ENCODE results near the gene TDRD12.

The TDRD12 gene

GRCh38 chr19:32809254-32809653, 89.7 kb downstream of the TDRD12 start:
- FAIRE-seq (no peak), DNase-seq (ENCODE audit: low spot score) (no peak)

DNA sequence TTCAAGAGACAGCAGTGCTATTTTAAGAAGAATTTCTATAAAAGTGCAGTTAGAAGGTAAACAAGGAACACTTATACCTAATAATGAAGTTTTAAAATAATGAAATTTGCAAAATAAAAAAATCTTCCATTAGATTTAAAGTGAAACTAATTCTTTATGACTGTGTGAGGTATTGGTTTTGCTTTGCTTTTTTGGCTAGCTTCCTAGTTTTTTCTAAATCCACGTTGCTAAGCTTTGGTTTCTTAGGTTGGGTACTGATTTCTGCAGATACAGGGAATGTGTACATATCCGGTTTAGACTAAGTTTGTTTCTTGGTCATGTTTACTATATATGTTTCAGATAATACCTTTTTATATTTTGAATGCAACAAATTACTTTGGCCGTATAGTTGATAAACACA, 90.2 kb downstream of the TDRD12 start:
- FAIRE-seq (no peak), DNase-seq (ENCODE audit: low spot score) (no peak)

GRCh38 chr19:32810452-32810851, 90.9 kb downstream of the TDRD12 start:
- DNase-seq (ENCODE audit: low spot score) (no peak), FAIRE-seq (peak; percentile 56)

DNA sequence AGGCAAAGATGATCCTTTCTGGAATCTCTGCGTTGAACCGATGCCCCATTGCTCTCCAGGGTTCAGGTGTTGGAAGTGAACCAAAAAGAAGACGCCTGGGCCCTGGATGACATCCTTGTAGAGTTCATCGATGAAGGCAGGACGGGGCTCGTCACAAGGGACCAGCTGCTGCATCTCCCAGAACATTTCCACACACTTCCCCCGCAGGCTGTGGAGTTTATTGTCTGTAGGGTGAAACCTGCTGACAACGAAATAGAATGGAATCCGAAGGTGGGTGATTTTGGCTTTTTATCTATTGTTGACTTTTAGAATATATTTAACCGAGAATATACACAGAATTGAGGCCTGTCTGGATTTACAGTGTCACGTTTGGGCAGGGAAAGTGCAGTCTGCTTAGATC, 91.6 kb downstream of the TDRD12 start:
- FAIRE-seq (no peak), DNase-seq (ENCODE audit: low spot score) (no peak)

DNA sequence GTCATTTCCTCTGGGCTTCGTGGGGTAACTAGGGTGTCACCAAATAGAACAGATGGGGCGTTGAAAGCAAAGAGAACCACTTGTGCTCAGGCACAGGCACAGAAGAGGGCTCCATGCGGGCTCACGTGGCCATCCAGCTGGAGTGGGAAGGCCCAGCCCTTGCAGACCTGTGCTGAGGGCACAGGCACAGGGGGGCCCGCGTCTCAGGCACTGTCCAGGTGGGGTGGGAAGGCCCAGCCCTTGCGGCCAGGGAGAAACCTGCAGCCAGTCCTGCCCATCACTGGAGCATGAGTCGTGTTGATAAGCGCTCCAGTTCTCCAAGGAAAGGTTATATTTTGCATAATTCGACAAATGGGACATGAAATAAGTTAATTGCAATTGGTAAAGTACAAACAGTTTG, 92.5 kb downstream of the TDRD12 start:
- no peak for DNase-seq (ENCODE audit: low spot score)
- FAIRE-seq: no peak

GRCh38 chr19:32812571-32812970, 93.0 kb downstream of the TDRD12 start:
- DNase-seq (ENCODE audit: low spot score): no peak
- no peak for FAIRE-seq

DNA sequence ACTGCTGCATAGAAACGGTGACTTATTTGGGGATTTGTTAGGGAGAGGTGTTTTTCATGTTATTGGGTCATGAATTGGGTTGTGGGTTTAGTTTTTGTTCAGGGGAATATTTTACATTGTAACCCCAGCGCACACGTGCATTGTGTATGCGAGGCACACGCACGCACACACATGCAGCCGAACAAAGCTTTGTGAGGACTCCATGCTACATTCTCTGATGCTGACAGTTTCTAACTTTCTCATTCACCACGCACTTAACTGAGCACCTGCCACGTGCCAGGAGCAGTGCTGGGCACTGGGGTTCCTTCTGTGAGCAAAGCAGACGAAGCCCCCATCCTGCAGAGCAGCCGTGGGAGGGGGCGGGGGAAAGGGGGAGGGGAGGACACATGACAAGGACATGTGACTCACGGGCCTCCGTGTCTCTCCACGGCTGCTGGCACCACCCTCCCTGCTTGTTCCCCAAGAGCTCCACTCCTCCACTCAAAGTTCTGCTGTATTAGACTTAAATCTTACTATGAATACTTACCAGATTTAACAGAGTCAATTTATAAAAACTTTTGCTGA, 94.4 kb downstream of the TDRD12 start:
- DNase-seq (ENCODE audit: low spot score): no peak
- FAIRE-seq: no peak

GRCh38 chr19:32814624-32815023, 95.1 kb downstream of the TDRD12 start:
- FAIRE-seq (no peak), DNase-seq (ENCODE audit: low spot score) (no peak)

- DNase-seq (ENCODE audit: low spot score): no peak
- FAIRE-seq: no peak
Measured at GRCh38 chr19:32816555-32817099, 97.1 kb downstream of the TDRD12 start.

- FAIRE-seq (no peak), DNase-seq (ENCODE audit: low spot score) (no peak)
Measured at GRCh38 chr19:32817569-32818476, 98.3 kb downstream of the TDRD12 start.

DNA sequence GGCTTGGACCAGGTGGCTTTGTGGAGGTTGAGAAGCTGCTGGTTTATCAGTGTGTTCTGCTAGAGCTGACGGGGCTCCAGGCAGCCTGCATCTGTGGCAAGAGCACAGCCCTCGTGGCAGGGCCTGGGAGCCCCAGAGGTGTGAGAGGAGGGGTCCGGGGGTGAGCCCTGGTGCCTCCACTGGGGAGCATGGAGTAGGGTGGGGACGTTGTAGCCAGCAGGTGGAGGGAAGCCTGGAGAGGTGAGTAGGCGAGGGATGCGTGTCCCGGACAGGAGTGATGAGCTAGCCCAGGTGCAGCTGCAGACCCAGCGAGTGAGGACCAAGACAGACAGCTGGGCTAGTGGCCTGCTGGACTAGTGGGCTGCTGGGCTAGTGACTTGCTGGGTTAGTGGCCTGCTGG, 99.0 kb downstream of the TDRD12 start:
- FAIRE-seq (no peak), DNase-seq (ENCODE audit: low spot score) (no peak)

DNA sequence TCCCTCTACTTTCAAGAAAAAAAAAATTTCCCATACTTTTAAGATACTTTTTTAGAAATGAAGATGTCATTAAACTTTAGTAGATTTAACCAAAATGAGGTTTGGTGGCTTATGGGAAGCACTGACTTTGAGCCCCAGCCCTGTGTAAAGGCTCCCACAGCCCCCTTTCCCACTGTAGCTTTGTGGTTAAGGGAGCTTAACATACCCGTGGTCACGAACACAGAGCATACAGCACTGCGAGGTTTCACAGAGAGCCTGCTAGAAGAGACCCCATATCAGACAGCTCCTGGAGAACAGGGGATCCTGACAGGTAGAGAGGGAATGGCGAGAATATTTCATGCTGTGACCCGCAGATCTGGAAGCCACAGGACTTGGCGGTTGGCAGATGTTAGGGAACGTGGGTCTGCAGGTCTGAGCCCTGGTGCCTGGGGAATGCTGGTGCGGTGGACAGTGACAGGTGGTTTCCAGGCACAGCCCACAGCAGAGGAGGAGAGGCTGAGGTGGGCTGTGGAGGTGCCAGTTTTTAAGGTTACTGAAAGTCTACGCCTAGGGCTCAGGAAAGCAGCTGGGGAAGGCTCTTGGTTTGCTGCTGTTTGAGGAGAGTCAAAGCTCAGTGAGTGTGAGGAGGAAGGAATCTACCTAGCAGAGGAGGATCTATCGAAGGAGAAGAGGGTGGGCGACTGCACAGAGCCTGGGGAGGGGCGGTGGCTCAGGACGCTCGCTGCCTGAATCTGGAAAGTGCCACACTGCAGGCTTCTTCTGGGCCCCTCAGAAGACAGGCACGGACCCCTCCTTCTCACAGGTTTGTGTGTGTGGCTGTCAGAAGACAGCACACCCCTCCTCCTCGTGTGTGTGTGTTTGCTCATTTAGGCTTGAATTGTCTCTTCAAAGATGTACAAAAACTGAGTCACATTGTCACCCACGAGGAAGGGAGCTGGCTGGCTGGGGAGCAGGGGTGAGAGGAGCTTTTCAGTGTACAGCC, 100.1 kb downstream of the TDRD12 start:
- FAIRE-seq: no peak

GRCh38 chr19:32822916-32823746, 103.6 kb downstream of the TDRD12 start:
- DNase-seq (ENCODE audit: low spot score) (no peak), FAIRE-seq (no peak)

More for the DNA sequence above, 100.1 kb downstream of the TDRD12 start:
- DNase-seq (ENCODE audit: low spot score): no peak

DNA sequence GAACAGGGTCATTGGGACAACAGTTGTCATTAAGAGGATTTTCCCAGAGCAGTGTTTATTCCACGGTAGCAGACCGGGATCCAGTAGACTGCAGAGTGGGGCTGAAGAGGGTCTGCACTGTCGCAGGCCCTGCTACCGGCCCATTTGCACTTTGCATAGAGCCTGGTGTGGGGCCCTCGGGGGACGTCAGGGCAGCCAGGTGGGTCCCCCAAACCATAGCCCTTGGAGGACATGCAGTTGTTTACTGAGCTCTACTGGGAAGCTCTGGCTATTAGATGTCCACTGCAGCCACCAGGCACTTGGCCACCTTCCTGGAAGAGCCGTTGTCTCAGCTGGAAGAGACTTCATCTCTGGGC, 104.2 kb downstream of the TDRD12 start:
- DNase-seq (ENCODE audit: low spot score) (no peak), FAIRE-seq (no peak)

- no peak for DNase-seq (ENCODE audit: low spot score)
- FAIRE-seq: no peak
Measured at GRCh38 chr19:32824191-32824751, 104.7 kb downstream of the TDRD12 start.

DNA sequence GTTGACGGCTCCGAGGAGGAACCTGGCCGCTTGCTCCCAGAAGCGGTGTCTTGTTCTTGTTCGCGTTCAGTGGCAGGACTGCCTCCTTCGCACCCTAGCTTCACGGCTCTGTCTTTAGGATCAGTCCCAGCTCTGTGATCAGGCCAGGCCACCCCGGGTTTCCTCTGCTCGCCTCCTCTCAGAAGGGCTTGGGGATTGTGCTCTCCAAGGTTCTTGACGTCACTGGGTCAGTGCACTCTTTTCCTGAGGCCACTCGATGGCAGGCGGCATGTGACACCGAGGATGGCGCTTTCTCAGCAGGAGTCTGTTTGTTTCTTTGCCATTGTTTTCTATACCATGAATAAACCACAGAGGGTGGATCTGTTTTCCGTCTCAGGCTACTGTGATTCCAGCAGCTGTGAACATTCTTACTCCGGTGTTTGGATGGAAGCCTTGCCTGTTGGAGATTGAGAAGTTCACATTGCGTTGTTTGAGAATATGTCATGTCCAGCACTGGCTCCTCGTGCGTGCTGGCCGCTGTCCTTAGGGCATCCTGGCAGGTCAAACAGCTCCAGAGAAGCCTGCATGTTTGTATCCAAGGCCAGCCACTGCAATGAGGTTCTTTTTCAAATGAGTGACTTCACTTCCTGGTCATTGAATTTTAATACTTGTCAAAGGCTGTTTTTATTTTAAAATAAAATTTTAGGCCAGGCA, 105.5 kb downstream of the TDRD12 start:
- FAIRE-seq (no peak), DNase-seq (ENCODE audit: low spot score) (no peak)

GRCh38 chr19:32828139-32828538, 108.6 kb downstream of the TDRD12 start:
- FAIRE-seq (no peak), DNase-seq (ENCODE audit: low spot score) (no peak)

- no peak for DNase-seq (ENCODE audit: low spot score)
- FAIRE-seq: no peak
Measured at GRCh38 chr19:32828643-32829344, 109.2 kb downstream of the TDRD12 start.

DNA sequence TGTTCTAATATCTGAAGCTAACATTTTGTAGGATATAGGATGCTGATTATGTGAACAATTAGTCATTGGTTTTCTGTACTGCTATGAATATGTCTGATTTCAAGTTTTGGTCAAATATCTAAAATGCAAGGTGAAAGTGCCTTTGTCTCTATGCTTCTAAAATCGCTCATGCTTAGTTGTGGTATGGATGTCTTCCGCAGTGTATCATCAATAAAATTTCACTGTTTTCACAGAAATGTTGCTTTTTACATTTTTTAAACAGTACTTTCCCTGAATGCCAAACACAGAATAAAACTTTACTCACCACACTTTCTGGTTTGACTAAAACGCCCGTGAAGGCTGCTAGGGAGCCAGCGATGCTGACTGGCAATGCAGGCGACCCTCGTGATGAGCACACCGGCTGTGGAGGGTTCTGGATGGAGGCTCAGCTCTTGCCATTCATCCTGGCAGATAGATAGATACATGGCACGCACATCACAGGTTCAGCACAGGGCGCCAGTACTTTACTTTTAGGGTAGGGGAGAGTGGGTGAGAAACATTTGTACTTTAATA, 109.9 kb downstream of the TDRD12 start:
- FAIRE-seq (no peak), DNase-seq (ENCODE audit: low spot score) (no peak)

Measured in urothelium cell line (cell line).